Fibroblast of lung (primary cell): Measurements from ENCODE around the gene CHST8. TPM values are rescaled to one million over a fixed set of nuclear protein-coding genes. Genes with fewer than 3 reads are reported as not detected.

Experiments
- DNase-seq, 2 donors: peaks; one replicate each; pipeline versions ENCODE4 v3.0.0 to v3.0.0-alpha.2; 2010; ENCODE audit warnings: low read depth in 2 of 2
- H2AFZ ChIP-seq: 2 replicates; pipeline ENCODE4 v1.5.1; 2012; ENCODE audit warnings: low read length, control low read depth, inconsistent platforms
- H3K27ac ChIP-seq: 2 replicates; pipeline ENCODE4 v1.5.1; 2011; ENCODE audit warnings: low read length, control low read depth; ENCODE audit not compliant: insufficient read depth
- H3K27me3 ChIP-seq: 2 replicates; pipeline ENCODE4 v1.5.1; 2011; ENCODE audit warnings: mild to moderate bottlenecking, low read length; ENCODE audit not compliant: control insufficient read depth, insufficient read depth
- H3K36me3 ChIP-seq: 2 replicates; pipeline ENCODE4 v1.5.1; 2011; ENCODE audit warnings: low read length; ENCODE audit not compliant: control insufficient read depth, insufficient read depth
- H3K4me1 ChIP-seq: 2 replicates; pipeline ENCODE4 v1.5.1; 2011; ENCODE audit warnings: low read length; ENCODE audit not compliant: control insufficient read depth, insufficient read depth; ENCODE audit errors: extremely low read depth
- H3K4me2 ChIP-seq: 2 replicates; pipeline ENCODE4 v1.5.1; 2011; ENCODE audit warnings: low read length, control low read depth; ENCODE audit not compliant: insufficient read depth; ENCODE audit errors: extremely low read depth
- H3K4me3 ChIP-seq, 4 experiments: fragments of 200-600 bp in 1 of 4; sonication (generic) in 1 of 4; replicated peaks in 1 of 4; 2 replicates each; pipeline ENCODE4 v1.5.1; 2011 to 2016; ENCODE audit warnings: low read length in 4 of 4, low read depth in 3 of 4, mild to moderate bottlenecking in 3 of 4, control low read depth in 2 of 4, inconsistent platforms in 1 of 4, mixed read lengths in 1 of 4; ENCODE audit not compliant: insufficient read depth in 1 of 4; ENCODE audit errors: control extremely low read depth in 1 of 4
- H3K79me2 ChIP-seq: 2 replicates; pipeline ENCODE4 v1.5.1; 2012; ENCODE audit warnings: mild to moderate bottlenecking, low read length, inconsistent platforms; ENCODE audit not compliant: control insufficient read depth, insufficient read depth
- H3K9ac ChIP-seq: 2 replicates; pipeline ENCODE4 v1.5.1; 2011; ENCODE audit warnings: mild to moderate bottlenecking, low read length, control low read depth; ENCODE audit not compliant: insufficient read depth
- H3K9me3 ChIP-seq: 2 replicates; pipeline ENCODE4 v1.5.1; 2012; ENCODE audit warnings: low read depth, low read length; ENCODE audit not compliant: control insufficient read depth, insufficient read depth
- H4K20me1 ChIP-seq: 2 replicates; pipeline ENCODE4 v1.5.1; 2011; ENCODE audit warnings: low read length; ENCODE audit not compliant: control insufficient read depth, insufficient read depth; ENCODE audit errors: extremely low read depth
- EZH2 ChIP-seq: IDR thresholded peaks from 2 replicates; pipeline ENCODE4 v1.5.1; 2012; ENCODE audit warnings: low read length, control low read depth, mild to moderate bottlenecking; ENCODE audit errors: missing control alignments
- polyA plus RNA-seq, 2 donors: library from polyadenylated mRNA; depleted of rRNA in 1 of 2; stranded (reverse) in 1 of 2; unstranded in 1 of 2; fragments of >200 nt; gene quantifications; 2 replicates each; pipeline ENCODE4 v1.2.1, GENCODE V29; 2011 to 2012; ENCODE audit warnings: missing spikeins in 1 of 2
- total RNA-seq: library from RNA; depleted of rRNA; stranded (reverse); fragments of >200 nt; gene quantifications from 2 replicates; pipeline ENCODE4 v1.2.1, GENCODE V29; 2014
- TF ChIP-seq, protein P1 (sequence below), 2 donors: IDR thresholded peaks in 1 of 2; conservative IDR thresholded peaks in 1 of 2; 1 replicate in 1 of 2; 2 replicates in 1 of 2; pipeline ENCODE4 v1.5.1; 2011 to 2012; ENCODE audit warnings: low read length in 2 of 2, control low read depth in 1 of 2, inconsistent platforms in 1 of 2, low read depth in 1 of 2, mild to moderate bottlenecking in 1 of 2

Gene CHST8
- total and polyA plus RNA-seq, 2 donors (not counting 1 experiment from before 2014, with no cell fraction given), result not detected

DNA sequence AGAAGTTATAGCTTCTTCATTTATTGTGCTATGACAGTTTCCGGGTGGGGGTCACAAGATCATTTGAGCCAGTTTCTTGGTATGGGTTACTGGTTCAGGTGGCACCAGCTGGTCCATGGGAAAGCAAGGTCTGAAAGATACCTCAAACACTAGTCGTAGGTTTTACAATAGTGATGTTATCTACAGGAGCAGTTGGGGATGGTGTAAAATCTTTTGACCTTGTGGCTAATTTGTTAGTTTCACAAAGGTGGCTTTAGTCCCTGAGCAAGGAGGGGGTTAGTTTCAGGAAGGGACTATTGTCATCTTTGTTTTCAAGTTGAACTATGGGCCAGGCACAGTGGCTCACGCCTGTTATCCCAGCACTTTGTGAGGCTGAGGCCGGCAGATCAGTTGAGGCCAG, 24.6 kb downstream of the CHST8 start:
- Histone ChIP-seq H3K36me3 (no peaks in the 10 kb centered on the region), H4K20me1 (no peaks in the 10 kb centered on the region), H3K4me1 (no peaks in the 10 kb centered on the region), H3K9ac (no peak overlapping the region), H3K4me3 (no peak overlapping the region), H3K79me2 (no peaks in the 10 kb centered on the region), H3K27ac (no peak overlapping the region), H2AFZ (no peak overlapping the region), H3K27me3 (no peaks in the 10 kb centered on the region), H3K9me3 (no peaks in the 10 kb centered on the region), H3K4me2 (no peak overlapping the region)
- DNase-seq, result no peak
- no peak for TF ChIP-seq EZH2

DNA sequence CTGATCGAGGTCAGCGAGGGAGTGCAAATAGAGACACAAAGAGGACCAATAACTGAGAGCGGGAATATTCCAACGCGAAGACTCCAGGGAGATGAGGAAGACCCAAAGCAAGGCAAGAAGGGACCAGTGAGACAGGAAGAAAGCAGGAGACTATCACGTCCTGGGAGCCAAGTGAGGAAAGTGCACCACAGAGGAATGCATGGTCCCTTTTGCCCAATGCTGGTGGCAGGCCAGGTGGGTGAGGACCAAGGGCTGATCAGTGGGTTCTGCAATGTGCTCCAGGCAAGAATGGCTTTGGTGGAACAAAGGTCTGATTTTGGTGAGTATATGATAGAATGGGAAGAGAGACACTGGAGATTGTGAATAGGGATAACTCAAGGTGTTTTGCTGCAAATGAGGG, 25.4 kb downstream of the CHST8 start:
- H3K79me2 ChIP-seq, result no peaks in the 10 kb centered on the region
- H2AFZ ChIP-seq, result no peak overlapping the region
- H3K9ac ChIP-seq, result no peak overlapping the region
- no peaks in the 10 kb centered on the region for H3K27me3 ChIP-seq
- DNase-seq, result no peak
- no peak overlapping the region for H3K4me2 ChIP-seq
- no peak overlapping the region for H3K27ac ChIP-seq
- no peaks in the 10 kb centered on the region for H3K36me3 ChIP-seq
- H3K4me3 ChIP-seq, result no peak overlapping the region
- no peak for TF ChIP-seq EZH2
- TF ChIP-seq, protein P1, sequence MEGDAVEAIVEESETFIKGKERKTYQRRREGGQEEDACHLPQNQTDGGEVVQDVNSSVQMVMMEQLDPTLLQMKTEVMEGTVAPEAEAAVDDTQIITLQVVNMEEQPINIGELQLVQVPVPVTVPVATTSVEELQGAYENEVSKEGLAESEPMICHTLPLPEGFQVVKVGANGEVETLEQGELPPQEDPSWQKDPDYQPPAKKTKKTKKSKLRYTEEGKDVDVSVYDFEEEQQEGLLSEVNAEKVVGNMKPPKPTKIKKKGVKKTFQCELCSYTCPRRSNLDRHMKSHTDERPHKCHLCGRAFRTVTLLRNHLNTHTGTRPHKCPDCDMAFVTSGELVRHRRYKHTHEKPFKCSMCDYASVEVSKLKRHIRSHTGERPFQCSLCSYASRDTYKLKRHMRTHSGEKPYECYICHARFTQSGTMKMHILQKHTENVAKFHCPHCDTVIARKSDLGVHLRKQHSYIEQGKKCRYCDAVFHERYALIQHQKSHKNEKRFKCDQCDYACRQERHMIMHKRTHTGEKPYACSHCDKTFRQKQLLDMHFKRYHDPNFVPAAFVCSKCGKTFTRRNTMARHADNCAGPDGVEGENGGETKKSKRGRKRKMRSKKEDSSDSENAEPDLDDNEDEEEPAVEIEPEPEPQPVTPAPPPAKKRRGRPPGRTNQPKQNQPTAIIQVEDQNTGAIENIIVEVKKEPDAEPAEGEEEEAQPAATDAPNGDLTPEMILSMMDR (conservative IDR thresholded peaks at IDR 0.05 in 1 of 2, IDR thresholded peaks at IDR 0.05 in 1 of 2; ENCODE audit: low read depth in 1 of 2, low read length in 2 of 2), result no peak
- no peaks in the 10 kb centered on the region for H4K20me1 ChIP-seq
- no peaks in the 10 kb centered on the region for H3K4me1 ChIP-seq
- no peaks in the 10 kb centered on the region for H3K9me3 ChIP-seq

DNA sequence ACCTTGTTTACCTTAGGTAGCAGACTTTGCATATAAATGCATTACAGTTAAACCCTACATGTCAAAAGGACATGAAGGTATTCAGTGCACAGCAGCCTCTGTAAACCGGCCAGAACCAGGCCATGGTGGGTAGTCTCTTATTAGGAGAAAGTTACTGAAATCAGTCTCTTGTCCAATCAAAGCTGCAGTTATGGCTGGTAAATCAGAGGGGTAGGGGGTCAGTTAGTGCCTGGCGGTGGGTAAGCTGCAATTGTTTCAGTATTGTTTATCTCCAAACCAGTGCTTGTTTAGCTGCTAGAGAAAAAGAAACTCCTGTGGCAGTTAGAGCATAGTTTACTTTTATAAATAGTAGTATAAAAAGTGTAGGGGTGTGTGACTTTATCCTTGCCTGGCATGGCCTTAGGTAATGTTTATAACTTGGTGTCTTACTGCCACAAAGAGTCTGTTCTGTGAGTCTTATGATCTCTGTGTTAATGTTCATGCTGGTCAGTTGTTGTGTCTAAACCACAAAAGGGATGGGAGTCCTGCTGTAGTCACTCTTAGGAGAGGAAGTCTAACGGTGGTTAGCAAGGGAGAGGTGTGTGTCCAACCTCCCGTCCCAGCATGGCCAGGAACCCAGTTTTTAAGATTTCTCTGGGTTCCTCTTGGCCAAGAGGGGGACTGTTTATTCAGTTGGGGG, 28.0 kb downstream of the CHST8 start:
- Histone ChIP-seq H4K20me1 (no peaks in the 10 kb centered on the region), H3K79me2 (no peaks in the 10 kb centered on the region), H3K36me3 (no peaks in the 10 kb centered on the region), H3K4me3 (no peak overlapping the region), H3K9me3 (no peaks in the 10 kb centered on the region), H3K9ac (no peak overlapping the region), H3K27me3 (no peaks in the 10 kb centered on the region), H3K4me1 (no peaks in the 10 kb centered on the region), H3K4me2 (no peak overlapping the region), H2AFZ (no peak overlapping the region), H3K27ac (no peak overlapping the region)
- TF ChIP-seq EZH2, result no peak
- TF ChIP-seq, protein P1 (conservative IDR thresholded peaks at IDR 0.05 in 1 of 2, IDR thresholded peaks at IDR 0.05 in 1 of 2; ENCODE audit: low read depth in 1 of 2, low read length in 2 of 2), result no peak
- no peak for DNase-seq
